HG03066 (cell line): ENCODE measurements around the gene ACOT6.
"Not testable (repeated sequence)": the region's sequence is repeated elsewhere in the genome, so short reads cannot be mapped to it uniquely, and the experiment has no call there.

Source experiments
- ATAC-seq: cut with Tn5 transposase; IDR thresholded peaks from one replicate; pipeline ENCODE4 v1.9.1; 2021; ENCODE audit warnings: low read depth; ENCODE audit not compliant: unreplicated experiment

The ACOT6 gene, protein sequence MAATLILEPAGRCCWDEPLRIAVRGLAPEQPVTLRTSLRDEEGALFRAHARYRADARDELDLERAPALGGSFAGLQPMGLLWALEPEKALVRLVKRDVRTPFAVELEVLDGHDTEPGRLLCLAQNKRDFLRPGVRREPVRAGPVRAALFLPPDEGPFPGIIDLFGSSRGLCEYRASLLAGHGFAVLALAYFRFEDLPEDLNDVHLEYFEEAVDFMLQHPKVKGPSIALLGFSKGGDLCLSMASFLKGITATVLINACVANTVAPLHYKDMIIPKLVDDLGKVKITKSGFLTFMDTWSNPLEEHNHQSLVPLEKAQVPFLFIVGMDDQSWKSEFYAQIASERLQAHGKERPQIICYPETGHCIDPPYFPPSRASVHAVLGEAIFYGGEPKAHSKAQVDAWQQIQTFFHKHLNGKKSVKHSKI

DNA sequence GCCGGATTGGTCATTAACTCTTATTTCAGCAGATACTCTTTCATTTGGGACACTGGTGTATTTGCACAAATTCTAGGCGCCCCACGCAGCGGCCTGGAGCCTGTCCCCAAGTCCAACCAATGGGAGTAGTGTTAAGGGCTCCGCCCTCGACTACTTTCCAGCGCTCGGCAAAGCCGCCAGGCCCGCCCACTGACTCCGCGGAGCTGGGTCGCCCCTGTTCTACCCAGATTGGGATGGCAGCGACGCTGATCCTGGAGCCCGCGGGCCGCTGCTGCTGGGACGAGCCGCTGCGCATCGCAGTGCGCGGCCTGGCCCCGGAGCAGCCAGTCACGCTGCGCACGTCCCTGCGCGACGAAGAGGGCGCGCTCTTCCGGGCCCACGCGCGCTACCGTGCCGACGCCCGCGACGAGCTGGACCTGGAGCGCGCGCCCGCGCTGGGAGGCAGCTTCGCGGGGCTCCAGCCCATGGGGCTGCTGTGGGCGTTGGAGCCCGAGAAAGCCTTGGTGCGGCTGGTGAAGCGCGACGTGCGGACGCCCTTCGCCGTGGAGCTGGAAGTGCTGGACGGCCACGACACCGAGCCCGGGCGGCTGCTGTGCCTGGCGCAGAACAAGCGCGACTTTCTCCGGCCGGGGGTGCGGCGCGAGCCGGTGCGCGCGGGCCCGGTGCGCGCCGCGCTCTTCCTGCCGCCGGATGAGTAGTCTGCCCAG lies at the start of gene ACOT6:
Gene ACOT6 (plus strand): TSS at position 179 of the 707 bp plus-strand sequence. CDS start 55 bp downstream, at position 234.
- ATAC-seq = peak; percentile 74

DNA sequence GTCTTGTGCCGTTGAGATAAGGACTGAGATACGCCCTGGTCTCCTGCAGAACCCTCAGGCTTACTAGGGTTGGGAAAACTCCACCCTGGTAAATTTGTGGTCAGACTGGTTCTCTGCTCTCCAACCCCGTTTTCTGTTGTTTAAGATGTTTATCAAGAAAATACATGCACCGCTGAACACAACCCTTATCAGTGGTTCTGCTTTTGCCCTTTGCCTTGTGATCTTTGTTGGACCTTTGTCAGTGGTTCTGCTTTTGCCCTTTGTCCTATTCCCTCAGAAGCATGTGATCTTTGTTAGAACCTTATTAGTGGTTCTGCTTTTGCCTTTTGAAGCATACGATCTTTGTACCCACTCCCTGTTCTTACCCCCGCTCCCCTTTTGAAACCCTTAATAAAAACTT lies 49.6 kb upstream of the ACOT6 start:
- not testable (repeated sequence) for ATAC-seq

DNA sequence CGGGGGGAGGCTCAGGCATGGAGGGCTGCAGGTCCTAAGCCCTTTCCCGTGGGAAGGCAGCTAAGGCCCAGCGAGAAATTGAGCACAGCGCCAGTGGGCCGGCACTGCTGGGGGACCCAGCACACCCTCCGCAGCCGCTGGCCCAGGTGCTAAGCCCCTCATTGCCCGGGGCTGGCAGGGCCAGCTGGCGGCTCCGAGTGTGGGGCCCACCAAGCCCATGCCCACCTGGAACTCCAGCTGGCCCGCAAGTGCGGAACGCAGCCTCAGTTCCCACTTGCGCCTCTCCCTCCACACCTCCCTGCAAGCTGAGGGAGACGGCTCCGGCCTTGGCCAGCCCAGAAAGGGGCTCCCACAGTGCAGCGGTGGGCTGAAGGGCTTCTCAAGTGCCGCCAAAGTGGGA lies 45.9 kb upstream of the ACOT6 start:
- ATAC-seq = not testable (repeated sequence)

DNA sequence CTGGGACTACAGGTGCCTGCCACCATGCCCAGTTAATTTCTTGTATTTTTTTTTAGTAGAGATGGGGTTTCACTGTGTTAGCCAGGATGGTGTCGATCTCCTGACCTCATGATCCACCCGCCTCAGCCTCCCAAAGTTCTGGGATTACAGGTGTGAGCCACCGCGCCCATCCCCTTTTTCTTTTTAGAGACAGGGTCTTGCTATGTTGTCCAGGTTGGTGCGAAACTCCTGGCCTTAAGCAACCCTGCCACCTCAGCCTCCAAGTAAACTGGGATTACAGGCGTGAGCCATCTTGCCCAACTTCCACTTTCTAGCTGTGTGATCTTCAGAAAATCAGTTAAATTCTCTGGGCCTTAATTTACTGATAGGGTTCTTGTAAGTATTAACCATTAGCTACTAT lies 45.4 kb upstream of the ACOT6 start:
- not testable (repeated sequence) for ATAC-seq

DNA sequence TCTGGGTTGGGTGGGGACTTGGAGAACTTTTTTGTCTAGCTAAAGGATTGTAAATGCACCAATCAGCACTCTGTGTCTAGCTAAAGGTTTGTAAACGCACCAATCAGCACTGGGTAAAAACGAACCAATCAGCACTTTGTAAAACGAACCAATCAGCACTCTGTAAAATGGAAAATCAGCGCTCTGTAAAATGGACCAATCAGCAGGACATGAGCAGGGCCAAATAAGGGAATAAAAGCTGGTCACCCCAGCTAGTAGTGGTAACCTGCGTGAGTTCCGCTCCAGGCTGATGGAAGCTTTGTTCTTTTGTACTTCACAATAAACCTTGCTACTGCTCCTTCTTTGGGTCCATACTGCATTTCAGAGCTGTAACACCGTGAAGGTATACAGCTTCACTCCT lies 45.0 kb upstream of the ACOT6 start:
- ATAC-seq = no peak

DNA sequence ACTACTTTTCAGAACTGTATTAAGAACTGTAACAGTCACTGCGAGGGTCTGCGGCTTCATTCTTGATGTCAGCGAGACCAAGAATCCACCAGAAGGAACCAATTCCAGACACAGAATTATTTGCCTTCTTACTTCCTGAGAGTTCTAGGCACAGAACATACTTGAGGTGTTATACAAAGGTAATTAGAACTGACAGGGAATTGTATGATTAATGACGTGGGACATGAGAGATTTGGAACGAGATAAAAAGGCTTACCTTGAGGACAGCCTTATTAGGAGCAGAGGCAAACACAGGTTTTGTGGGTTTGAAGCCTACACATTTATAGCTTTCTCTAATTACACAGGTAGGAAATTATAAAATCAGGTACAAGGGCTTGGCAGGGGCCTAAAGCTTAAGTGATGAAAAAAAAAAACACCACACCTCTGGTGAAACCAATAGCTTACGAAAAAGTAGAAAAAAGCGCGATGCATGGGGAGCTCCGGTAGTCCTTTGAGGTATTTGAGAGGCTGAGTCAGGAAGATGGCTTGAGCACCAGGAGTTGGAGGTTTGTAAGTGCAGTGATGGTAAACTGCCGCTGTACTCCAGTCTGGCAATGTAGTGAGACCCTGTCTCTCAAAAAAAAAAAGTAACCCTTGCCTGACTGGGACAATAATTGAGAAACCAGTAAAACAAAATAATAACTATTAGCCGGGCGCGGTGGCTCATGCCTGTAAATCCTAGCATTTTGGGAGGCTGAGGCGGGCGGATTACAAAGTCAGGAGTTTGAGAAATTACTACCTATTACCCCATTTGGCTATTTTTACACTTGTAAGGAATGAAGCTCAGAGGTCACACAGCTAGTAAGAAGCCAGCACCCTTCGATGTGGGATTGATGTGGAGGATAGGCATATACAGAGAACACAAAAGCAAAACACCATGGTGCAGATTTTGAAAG lies 44.1 kb upstream of the ACOT6 start:
- no peak for ATAC-seq

DNA sequence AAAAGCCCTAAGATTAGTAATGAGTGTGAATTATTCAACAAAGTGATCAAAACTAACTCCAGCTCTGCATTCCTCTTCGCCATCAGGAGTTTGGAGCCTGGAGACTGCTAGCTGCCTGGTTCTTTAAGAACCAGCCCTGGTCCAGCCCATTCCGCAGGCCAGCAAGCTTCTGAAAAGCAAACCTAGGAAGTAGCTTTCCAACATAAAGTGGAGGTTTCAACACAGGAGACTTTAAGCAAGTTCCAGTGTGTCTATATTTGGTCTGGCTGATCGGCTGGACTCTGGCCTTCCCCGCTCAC lies 43.5 kb upstream of the ACOT6 start:
- not testable (repeated sequence) for ATAC-seq

DNA sequence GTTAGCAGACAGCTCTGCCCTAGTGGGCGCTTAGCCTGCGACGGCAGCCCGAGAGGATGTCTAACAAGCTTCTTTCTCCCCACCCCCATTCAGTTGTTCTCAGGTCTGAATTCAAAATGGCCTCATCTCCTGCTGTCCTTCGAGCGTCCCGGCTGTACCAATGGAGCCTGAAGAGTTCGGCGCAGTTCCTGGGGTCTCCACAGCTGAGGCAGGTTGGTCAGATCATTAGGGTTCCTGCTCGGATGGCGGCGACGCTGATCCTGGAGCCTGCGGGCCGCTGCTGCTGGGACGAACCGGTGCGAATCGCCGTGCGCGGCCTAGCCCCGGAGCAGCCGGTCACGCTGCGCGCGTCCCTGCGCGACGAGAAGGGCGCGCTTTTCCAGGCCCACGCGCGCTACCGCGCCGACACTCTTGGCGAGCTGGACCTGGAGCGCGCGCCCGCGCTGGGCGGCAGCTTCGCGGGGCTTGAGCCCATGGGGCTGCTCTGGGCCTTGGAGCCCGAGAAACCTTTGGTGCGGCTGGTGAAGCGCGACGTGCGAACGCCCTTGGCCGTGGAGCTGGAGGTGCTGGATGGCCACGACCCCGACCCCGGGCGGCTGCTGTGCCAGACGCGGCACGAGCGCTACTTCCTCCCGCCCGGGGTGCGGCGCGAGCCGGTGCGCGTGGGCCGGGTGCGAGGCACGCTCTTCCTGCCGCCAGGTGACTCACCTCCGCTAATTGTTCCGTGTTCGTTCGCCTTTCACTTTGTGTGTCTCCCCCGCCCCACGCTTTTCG lies 42.9 kb upstream of the ACOT6 start, which contains the start of gene ACOT2:
Gene ACOT2 (plus strand): TSS at position 29 of the 774 bp plus-strand sequence. CDS start 28 bp downstream, at position 57.
- ATAC-seq = peak; percentile 61

DNA sequence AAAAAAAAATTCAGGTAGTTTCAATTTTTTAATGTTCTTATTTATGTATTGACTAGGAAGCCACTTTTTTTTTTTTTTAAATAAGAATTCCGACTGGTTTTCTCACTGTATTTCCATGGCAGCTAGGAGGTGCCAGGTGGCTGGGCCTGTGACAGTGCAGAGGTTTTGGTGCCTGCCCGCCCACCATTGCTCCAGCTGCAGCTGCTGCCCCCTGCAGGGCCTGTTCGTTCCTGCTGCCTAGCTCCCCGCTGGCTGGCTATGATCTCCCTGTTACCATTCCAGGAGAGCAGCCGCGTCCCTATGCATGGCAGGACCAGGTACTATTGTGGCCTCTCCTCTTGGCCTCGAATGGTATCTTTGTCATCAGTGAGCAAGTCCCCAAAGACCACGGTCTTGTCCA lies 41.4 kb upstream of the ACOT6 start:
- ATAC-seq = peak; percentile 45

DNA sequence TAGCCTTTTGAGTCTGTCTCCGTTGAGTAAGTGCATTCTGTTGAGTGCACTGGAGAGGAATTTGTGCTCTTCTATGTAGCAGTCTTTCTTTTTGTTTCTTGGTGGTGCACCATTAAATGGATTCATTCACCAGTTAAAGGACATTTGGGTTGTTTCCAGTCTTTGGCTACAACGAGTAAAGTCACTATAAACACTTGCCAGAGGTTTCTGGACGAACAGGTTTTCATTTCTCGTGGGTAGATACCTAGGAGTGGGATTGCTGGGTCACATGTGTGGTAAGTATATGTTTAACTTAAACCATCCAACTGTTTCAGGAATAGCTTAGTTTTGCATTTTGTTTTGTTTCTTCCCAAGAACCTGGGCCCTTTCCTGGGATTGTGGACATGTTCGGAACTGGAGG lies 39.3 kb upstream of the ACOT6 start:
- ATAC-seq = not testable (repeated sequence)

DNA sequence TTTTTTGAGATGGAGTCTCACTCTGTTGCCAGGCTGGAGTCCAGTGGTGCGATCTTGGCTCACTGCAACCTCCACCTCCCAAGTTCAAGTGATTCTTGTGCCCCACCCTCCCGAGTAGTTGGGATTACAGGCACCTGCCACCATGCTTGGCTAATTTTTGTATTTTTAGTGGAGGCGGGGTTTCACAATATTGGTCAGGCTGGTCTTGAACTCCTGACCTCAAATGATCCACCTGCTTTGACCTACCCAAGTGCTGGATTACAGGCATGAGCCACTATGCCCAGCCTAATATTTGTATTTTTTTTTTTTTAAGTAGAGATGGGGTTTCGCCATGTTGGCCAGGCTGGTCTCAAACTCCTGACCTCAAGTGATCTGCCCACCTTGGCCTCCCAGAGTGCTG lies 38.6 kb upstream of the ACOT6 start:
- not testable (repeated sequence) for ATAC-seq

DNA sequence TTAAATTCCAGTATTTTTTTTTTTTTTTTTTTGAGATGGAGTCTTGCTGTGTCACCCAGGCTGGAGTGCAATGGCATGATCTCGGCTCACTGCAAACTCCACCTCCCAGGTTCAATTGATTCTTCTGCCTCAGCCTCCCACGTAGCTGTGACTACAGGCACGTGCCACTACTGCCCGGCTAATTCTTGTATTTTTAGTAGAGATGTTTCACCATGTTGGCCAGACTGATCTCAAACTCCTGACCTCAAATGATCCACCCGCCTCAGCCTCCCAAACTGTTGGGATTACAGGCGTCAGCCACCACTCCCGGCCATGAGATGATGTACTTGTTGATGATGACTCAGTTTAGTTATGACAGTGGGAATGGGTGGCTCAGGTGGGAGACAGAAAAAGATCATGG lies 38.1 kb upstream of the ACOT6 start:
- not testable (repeated sequence) for ATAC-seq

DNA sequence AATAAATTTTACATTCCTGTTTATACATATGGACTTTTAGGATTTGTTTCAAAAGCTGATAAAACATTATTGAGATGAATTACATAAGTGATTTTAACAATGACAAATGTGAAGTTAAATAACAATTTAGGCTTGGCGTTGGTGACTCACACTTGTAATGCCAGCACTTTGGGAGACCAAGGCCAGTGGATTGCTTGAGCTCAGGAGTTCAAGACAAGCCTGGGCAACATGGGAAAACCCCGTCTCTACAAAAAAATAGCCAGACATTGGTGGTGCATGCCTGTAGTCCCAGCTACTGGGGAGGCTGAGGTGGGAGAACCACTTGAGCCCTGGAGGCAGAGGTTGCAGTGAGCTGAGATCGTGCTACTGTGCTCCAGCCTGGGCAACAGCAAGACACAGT lies 35.9 kb upstream of the ACOT6 start:
- no peak for ATAC-seq

DNA sequence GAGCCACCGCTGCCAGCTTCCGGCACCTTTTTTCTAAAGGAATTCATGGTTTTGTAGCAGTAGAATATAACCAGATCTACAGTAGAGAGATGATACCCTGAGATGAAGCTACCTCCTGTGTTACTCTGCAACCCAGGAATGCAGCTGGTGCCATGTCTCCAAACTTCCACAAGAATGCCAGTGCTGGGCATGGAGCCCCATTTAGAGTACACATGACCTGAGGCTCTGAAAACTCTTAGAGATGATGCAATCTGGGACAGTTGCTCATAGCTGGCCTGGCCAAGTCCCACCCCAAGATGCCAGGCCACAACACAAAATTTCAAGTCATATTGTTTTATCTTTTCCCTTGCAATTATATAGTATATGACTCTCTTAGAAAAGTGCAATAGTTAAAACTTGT lies 35.1 kb upstream of the ACOT6 start:
- ATAC-seq = not testable (repeated sequence)

DNA sequence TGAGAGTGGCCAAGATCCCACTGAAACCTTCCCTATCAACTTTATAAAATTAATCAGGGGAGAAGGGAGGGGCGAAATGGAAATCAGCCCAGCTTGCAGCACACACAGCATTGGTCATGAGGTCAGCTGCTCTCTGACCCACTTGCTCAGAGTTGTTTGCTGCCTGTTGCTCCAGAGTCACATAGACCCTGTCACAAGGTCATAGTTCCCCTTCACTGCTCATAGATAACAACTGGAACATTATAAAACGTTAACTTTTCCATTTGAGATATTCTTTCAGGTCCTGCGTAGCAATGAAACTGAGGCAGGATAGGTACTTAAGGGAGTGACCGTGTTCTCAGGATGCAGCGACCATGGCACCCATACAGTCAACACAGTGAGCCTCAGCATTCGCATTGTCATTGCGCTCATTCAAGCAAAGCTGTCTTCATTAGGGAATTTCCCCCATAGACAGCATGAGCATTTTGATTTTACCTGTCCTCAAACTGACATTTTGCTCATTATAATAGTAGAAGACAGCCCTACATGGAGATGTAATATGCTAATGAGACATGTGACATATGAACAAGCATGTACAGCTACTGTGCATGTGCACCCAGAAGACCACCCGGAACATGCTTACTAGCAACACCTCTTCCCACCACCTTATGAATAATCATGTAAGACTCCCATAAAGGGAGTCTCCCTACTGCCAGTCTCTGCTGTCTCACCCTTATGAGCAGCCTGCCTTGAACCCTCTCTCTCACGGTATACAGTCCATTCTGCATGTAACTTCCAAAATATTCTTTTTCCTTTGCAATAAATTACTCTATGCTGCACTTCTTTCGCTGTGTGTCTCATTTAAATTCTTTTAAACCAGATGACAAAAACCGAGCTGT lies 30.0 kb upstream of the ACOT6 start:
- not testable (repeated sequence) for ATAC-seq

DNA sequence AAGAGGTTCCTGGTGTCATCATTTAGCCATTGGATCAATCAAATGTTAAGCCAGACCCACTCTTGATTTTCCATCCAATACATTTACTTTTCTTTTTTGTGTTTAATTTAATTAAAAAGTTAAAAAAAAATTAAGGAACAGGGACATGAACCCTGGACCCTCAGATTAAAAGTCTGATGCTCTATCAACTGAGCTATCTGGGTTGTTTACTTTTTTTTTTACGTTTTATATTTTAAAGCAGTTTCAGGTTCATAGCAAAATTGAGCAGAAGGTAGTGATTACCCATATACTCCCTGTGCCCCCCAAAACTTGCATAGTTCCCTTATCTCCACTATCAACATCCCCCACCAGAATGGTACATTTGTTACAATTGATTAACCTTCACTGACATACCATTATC lies 23.6 kb upstream of the ACOT6 start:
- no peak for ATAC-seq

DNA sequence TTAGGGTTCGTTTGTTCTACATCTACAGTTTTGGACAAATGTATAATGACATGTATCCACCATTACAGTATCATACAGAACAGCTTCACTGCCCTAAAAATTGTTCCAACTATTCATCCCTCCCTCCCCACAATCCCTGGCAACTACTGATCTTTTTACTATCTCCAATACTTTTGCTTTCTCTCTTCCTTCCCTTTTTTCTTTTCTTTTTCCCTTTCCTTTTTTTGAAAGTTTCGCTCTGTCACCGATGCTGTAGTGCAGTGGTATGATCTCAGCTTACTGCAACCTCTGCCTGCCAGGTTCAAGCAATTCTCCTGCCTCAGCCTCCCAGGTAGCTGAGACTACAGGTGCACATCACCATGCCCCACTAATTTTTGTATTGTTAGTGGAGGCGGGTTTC lies 23.2 kb upstream of the ACOT6 start:
- no peak for ATAC-seq

DNA sequence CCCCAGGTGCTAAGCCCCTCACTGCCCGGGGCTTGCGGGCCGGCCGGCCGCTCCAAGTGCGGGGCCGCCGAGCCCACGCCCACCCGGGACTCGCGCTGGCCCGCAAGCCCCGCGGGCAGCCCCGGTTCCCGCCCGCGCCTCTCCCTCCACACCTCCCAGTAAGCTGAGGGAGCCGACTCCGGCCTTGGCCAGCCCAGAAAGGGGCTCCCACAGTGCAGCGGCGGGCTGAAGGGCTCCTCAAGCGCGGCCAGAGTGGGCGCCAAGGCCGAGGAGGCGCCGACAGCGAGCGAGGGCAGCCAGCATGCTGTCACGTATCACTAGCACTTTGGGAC lies 21.7 kb upstream of the ACOT6 start:
- ATAC-seq = not testable (repeated sequence)
